ENCODE results near the gene MGST2. TPM values are rescaled to one million over a fixed set of nuclear protein-coding genes. Genes with fewer than 3 reads are reported as not detected.

Gene MGST2
- total RNA-seq, 1 donor from 2014 or later = 66.1 TPM

GRCh38 chr4:139745111-139745639 is 79.6 kb downstream of the MGST2 start:
- Mint-ChIP-seq H3K9me3 (ENCODE audit: low read depth) (no peaks in the 10 kb centered on the region), H3K4me1 (ENCODE audit: low read depth) (peaks cover 56% of the 10 kb centered on the region), H3K4me3 (ENCODE audit: low read depth) (no peak overlapping the region), H3K27ac (peak overlapping the region; percentile 2), H3K27me3 (no peaks in the 10 kb centered on the region), H3K36me3 (ENCODE audit: insufficient read depth) (peaks cover 2% of the 10 kb centered on the region)
- TF ChIP-seq CTCF (IDR thresholded peaks at IDR 0.05; ENCODE audit: unreplicated experiment) = no peak
- no peak for DNase-seq (ENCODE audit: low spot score, unreplicated experiment)

GRCh38 chr4:139746431-139747171 is 81.0 kb downstream of the MGST2 start:
- no peak for TF ChIP-seq CTCF (IDR thresholded peaks at IDR 0.05; ENCODE audit: unreplicated experiment)
- Mint-ChIP-seq H3K27ac (peak overlapping the region; percentile 91), H3K4me1 (ENCODE audit: low read depth) (peaks cover 51% of the 10 kb centered on the region), H3K36me3 (ENCODE audit: insufficient read depth) (peaks cover 2% of the 10 kb centered on the region), H3K4me3 (ENCODE audit: low read depth) (peak overlapping the region; percentile 50), H3K9me3 (ENCODE audit: low read depth) (no peaks in the 10 kb centered on the region), H3K27me3 (no peaks in the 10 kb centered on the region)
- DNase-seq (ENCODE audit: low spot score, unreplicated experiment) = no peak

- Mint-ChIP-seq H3K4me3 (ENCODE audit: low read depth) (no peak overlapping the region), H3K36me3 (ENCODE audit: insufficient read depth) (no peaks in the 10 kb centered on the region), H3K27me3 (no peaks in the 10 kb centered on the region), H3K27ac (no peak overlapping the region), H3K4me1 (ENCODE audit: low read depth) (peaks cover 37% of the 10 kb centered on the region), H3K9me3 (ENCODE audit: low read depth) (no peaks in the 10 kb centered on the region)
- DNase-seq (ENCODE audit: low spot score, unreplicated experiment) = no peak
- TF ChIP-seq CTCF (IDR thresholded peaks at IDR 0.05; ENCODE audit: unreplicated experiment) = no peak
These were observed 83.7 kb downstream of the MGST2 start for GRCh38 chr4:139749338-139749737.

- no peaks in the 10 kb centered on the region for H3K27me3 Mint-ChIP-seq
- no peaks in the 10 kb centered on the region for H3K9me3 Mint-ChIP-seq (ENCODE audit: low read depth)
- no peaks in the 10 kb centered on the region for H3K36me3 Mint-ChIP-seq (ENCODE audit: insufficient read depth)
- no peak overlapping the region for H3K27ac Mint-ChIP-seq
- TF ChIP-seq CTCF (IDR thresholded peaks at IDR 0.05; ENCODE audit: unreplicated experiment) = no peak
- DNase-seq (ENCODE audit: low spot score, unreplicated experiment) = no peak
- peaks cover 33% of the 10 kb centered on the region for H3K4me1 Mint-ChIP-seq (ENCODE audit: low read depth)
- no peak overlapping the region for H3K4me3 Mint-ChIP-seq (ENCODE audit: low read depth)
These were observed 84.3 kb downstream of the MGST2 start for GRCh38 chr4:139749835-139750498.

- Mint-ChIP-seq H3K36me3 (ENCODE audit: insufficient read depth) (peaks cover 3% of the 10 kb centered on the region), H3K9me3 (ENCODE audit: low read depth) (no peaks in the 10 kb centered on the region), H3K27ac (peak overlapping the region; percentile 80), H3K27me3 (no peaks in the 10 kb centered on the region), H3K4me3 (ENCODE audit: low read depth) (no peak overlapping the region), H3K4me1 (ENCODE audit: low read depth) (peaks cover 15% of the 10 kb centered on the region)
- DNase-seq (ENCODE audit: low spot score, unreplicated experiment) = no peak
- no peak for TF ChIP-seq CTCF (IDR thresholded peaks at IDR 0.05; ENCODE audit: unreplicated experiment)
These were observed 88.1 kb downstream of the MGST2 start for GRCh38 chr4:139753686-139754085.

Other genes with a start within 250 kb of the MGST2 start
- 14.2 and 14.4 TPM in 2 replicates for gene RAB33B, start 211.7 kb upstream of the MGST2 start, total RNA-seq
- gene SETD7, start 109.6 kb upstream of the MGST2 start, total RNA-seq = 11.9 and 13.8 TPM in 2 replicates